ENCODE results near the gene MRPS26.
"Not testable (repeated sequence)": the region's sequence is repeated elsewhere in the genome, so short reads cannot be mapped to it uniquely, and the experiment has no call there.

The MRPS26 gene

DNA sequence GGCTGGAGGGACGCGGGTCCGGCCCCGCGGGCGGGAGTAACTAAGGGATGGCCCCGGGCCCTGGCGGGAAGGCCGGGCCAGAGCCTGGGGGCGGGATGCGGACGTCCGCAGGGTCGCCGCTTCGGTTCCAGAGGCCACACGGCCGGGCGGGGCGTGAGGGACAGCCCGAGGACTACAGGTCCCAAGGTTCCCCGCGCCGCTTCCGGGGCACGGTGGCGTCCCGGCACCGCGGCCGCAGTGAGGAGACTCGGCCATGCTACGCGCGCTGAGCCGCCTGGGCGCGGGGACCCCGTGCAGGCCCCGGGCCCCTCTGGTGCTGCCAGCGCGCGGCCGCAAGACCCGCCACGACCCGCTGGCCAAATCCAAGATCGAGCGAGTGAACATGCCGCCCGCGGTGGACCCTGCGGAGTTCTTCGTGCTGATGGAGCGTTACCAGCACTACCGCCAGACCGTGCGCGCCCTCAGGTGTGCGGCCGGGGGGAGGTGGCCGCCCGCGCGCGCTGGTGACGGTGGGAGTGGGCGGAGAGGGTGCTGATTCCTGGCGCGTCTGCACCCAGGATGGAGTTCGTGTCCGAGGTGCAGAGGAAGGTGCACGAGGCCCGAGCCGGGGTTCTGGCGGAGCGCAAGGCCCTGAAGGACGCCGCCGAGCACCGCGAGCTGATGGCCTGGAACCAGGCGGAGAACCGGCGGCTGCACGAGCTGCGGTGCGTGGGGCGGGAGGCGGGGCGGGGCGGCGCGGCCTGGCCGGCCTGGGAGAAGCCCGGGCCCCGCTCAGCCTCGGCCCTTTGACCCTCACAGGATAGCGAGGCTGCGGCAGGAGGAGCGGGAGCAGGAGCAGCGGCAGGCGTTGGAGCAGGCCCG lies at the start of gene MRPS26:
Gene MRPS26 (plus strand): TSS at position 237 of the 861 bp plus-strand sequence. CDS start 17 bp downstream, at position 254.
- peak; percentile 95 for DNase-seq

DNA sequence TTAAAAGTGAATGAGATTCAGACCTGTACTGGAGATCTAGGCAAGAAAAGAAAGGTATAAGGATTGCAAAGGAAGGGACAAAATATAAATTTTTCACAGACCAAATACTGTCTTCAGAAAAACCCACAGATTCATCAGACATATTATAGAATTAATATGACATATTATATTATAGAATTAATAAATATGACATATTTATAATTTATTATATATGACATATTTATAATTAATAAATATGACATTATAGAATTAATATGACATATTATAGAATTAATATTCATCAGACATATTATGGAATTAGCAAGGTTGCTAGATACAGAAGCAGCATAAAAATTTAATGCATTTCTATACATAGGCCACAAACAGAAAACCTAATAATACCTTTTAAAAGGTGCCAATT lies 47.1 kb upstream of the MRPS26 start:
- no peak for DNase-seq

DNA sequence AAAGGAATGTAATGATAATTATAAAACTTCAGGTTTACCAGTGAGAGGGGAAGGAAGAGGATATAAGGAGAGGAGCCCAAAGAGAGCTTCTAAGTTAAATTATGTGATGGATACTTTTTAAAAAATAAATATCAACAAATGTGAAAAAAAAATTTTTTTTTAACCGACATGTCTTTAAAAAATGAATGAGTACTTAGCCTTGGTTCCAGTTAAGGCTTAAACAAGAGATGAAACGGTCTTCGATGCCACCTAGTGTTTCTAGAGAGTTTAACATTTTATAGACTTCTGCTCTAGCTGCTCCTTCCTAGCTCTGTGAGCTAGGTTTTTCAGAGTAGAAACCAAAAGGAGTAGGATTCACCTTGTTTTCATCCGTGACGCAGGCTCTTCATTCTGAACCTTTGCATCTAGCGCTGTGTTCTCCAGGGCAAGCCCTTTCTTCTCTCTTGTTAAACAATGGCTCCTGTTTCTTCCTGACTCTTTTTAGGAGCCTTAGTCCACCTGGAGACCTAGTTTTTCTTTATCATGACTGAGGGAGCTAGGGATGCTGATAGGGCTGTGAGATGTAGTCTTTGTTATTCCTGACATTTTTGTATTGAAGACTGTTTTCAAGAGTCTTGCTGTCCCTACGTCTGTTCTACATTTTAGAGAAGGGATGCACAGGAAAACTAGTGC lies 44.9 kb upstream of the MRPS26 start:
- no peak for DNase-seq

GRCh38 chr20:3003416-3003815 lies 42.4 kb upstream of the MRPS26 start:
- no peak for DNase-seq

GRCh38 chr20:3010985-3011723 lies 34.7 kb upstream of the MRPS26 start:
- no peak for DNase-seq

GRCh38 chr20:3011752-3012151 lies 34.1 kb upstream of the MRPS26 start:
- no peak for DNase-seq

DNA sequence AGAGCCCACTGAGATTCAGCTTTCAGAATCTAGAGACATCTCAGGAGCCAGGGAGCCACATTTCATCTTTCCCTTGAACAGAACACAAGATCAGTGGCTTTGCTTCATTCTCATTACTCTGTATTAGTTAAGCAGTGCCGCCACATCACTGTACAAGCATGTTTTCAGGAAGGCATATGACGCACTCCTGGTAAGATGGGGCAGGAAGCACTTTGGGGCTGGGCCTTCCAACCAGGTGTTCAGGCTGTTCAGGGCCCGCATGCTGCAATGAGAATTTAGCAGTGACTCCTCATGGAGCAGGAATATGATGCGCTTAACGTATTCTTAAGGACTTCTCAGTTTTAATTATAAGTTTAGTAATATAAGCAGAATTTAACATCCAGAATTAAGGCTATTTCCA lies 32.1 kb upstream of the MRPS26 start:
- no peak for DNase-seq

- no peak for DNase-seq
Observed at GRCh38 chr20:3014179-3014578, 31.7 kb upstream of the MRPS26 start.

DNA sequence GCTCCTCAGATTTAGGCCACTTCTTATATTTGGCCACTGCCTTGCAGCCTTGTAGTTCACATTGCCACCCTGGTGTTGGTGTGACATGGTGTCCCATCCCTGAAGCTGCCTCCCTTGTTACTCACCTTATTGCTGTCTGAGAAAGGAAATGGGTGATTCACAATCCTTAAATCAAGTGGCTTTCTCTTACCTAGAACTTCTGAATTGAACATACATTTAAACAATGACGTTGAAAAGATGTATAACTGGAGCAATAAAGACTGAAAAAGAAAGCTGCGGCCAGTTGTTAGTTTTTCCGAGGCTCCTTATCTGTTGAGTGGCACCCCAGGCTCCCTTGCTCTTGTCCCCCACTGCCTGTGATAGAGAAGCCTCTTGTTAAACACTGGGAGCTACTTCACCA lies 31.2 kb upstream of the MRPS26 start:
- DNase-seq = no peak

- DNase-seq = not testable (repeated sequence)
Observed at GRCh38 chr20:3015302-3015701, 30.6 kb upstream of the MRPS26 start.

DNA sequence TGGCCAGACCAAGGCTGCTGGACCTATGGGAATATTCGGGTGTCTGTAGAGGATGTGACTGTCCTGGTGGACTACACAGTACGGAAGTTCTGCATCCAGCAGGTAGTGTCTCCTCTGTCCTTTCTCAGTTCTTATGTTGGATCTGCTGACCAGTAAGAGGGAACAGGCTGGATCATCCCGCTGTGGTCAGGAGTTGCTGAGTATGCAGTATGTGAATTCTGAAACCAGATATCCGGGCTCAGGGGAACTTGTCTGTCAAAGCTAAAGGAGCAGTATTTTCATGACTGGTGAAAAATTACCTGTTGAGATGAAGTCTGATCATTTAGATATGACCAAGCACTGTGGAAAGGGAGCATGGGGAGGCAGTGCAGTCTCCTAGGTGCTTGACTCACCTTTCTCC lies 24.5 kb upstream of the MRPS26 start:
- DNase-seq = no peak

DNA sequence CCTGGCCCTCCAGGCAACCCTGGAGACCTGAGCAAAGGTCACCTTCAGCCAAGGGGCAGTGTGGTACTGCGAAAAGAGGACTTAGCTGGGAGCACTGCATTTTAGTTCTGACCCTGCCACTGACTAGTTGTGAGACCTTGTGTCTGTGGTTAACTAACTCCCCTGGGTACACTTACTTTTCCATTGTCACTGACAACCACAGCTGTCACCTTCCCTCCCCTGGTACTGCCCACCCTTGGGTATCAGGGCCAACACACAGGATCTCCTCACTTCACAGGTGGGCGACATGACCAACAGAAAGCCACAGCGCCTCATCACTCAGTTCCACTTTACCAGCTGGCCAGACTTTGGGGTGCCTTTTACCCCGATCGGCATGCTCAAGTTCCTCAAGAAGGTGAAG lies 24.1 kb upstream of the MRPS26 start:
- DNase-seq = no peak

DNA sequence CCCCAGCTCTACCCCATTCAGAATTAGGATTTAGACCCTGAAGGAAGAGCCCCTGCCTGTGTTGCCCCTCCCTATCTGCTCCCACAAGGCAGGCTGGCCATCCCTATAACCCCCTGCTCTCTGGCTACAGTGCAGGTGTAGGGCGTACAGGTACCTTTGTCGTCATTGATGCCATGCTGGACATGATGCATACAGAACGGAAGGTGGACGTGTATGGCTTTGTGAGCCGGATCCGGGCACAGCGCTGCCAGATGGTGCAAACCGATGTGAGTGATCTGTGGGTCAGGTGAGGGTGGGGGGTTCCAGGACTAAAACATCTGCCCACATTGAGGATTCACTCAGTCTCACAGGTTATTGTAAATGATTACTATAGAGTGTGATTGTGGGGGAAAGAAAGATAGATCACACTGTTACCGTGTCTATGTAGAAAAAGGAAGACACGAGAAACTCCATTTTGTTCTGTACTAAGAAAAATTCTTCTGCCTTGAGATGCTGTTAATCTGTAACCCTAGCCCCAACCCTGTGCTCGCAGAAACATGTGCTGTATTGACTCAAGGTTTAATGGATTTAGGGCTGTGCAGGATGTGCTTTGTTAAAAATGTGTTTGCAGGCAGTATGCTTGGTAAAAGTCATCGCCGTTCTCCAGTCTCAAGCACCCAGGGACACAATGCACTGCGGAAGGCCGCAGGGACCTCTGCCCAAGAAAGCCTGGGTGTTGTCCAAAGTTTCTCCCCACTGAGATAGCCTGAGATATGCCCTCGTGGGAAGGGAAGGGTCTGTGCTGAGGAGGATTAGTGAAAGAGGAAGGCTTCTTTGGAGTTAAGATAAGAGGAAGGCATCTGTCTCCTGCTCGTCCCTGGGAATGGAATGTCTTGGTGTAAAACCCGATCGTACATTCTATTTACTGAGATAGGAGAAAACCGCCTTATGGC lies 23.0 kb upstream of the MRPS26 start:
- DNase-seq = not testable (repeated sequence)

- no peak for DNase-seq
Observed at GRCh38 chr20:3027987-3028386, 17.9 kb upstream of the MRPS26 start.

DNA sequence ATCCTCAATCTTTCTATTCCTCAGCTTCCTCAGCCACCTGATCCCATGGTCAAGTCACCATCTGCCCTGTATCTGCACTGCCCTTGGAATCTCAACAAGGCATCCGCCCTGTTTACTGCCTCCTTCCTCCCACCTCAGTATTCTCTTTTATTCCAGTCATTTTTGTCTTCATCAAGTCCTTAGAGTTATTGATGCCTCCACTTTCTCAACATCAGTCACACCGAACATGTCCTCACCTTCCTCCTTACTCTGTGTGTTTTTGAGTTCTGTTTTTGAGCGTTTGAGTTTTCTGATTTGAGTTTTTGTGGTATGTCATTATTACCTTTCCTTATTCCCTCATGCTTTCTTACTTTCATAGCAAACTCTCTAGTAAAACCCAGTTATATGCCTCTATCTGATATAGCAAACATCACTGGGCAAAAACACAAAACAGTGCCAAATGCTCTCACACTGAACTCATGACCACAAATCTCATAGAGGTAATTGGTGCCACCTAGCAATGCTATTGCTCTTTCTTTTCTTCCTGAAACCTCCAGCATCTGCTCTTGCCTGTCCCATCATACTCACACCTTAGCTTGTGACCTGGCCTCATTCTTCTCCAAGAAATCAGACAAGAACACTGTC lies 14.2 kb upstream of the MRPS26 start:
- DNase-seq = no peak

GRCh38 chr20:3032624-3033023 lies 13.2 kb upstream of the MRPS26 start:
- no peak for DNase-seq

GRCh38 chr20:3037654-3038053 lies 8.2 kb upstream of the MRPS26 start:
- no peak for DNase-seq

DNA sequence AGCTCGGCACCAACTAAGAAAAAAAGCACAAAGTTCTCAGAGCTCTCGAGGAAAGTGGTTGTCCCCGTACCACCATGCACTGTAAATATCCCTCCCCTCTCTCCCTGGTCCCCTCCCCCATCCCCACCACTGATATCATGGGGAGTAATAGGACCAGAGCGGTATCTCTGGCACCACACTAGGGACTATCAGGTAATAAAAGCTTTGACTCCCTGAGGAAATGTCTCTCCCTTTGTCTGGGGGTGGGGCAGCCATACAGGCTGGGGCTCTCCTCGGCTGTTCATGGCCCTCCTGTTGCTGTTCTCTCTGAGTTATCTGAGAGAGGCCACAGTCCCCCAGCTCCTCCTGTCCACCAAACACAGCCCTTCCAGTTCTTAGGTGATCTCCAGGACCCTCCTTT lies 7.4 kb upstream of the MRPS26 start:
- DNase-seq = no peak

GRCh38 chr20:3039426-3039825 lies 6.4 kb upstream of the MRPS26 start:
- DNase-seq = no peak

DNA sequence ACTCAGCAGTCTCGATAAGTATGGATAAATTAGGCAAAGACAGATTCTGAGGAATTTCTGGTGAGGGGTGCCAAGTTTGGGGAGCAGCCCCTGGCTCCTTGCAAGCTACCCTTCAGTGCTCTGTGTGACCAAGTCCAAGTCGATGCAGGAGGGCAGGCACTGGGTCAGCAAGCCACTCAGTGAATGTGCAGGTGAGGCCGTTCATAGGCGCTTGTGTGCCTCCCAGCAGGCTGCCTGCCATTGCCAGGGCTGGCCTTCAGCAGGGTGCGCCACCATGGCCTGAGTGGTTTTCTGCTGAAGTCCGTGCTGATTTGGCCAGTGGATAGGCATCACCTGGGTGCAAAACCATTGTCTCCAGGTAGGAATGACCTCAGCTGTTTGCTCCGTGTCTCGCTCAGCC lies 5.8 kb upstream of the MRPS26 start:
- peak; percentile 69 for DNase-seq

GRCh38 chr20:3041854-3042409 lies 3.9 kb upstream of the MRPS26 start:
- peak; percentile 66 for DNase-seq

DNA sequence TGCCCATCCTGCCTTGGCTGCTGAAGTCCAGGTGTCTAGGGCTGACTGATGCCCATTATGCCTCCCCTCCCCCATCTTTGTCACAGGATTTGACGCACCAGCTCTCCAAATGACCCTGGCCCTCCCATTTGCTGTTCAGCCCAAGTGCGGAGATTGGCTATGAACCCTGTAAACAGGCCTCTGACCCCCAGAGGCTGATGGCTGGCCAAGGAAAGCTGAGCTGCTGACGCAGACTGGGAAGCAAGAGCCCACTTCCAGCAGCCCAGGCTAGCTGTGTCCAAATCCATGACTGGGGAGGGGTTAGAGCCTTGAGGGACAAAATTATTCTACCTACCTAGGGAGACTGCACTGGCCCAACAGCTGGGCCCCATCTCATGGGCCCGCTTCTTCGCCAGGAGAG lies 3.2 kb upstream of the MRPS26 start:
- peak; percentile 94 for DNase-seq

All from NCI-H510A (cell line).